Measurements from ENCODE around the gene C10orf90.

DNA sequence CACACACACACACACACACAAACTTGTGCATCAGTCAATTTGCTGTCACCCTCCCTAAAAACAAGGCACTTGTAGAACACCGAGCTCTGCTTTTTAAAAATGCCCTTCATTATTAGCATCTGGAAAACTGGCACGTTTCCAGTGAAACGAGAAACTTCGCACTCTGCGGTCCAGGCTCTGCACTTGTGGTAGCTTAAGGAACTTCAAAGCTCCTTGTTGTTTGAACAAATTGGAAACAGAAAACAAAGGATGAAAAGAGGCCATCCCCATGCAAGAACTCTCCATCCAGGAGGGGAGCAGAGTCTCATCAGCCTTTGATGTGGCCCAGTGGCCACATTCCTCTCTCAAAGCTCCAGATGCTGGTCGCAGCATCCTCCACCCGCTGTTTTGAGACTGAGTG lies 105.1 kb downstream of the C10orf90 start:
- TF ChIP-seq, protein P1, sequence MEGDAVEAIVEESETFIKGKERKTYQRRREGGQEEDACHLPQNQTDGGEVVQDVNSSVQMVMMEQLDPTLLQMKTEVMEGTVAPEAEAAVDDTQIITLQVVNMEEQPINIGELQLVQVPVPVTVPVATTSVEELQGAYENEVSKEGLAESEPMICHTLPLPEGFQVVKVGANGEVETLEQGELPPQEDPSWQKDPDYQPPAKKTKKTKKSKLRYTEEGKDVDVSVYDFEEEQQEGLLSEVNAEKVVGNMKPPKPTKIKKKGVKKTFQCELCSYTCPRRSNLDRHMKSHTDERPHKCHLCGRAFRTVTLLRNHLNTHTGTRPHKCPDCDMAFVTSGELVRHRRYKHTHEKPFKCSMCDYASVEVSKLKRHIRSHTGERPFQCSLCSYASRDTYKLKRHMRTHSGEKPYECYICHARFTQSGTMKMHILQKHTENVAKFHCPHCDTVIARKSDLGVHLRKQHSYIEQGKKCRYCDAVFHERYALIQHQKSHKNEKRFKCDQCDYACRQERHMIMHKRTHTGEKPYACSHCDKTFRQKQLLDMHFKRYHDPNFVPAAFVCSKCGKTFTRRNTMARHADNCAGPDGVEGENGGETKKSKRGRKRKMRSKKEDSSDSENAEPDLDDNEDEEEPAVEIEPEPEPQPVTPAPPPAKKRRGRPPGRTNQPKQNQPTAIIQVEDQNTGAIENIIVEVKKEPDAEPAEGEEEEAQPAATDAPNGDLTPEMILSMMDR (tag by site-specific recombination; IDR thresholded peaks at IDR 0.05) = no peak
- TF ChIP-seq GLI2 (tag by site-specific recombination; IDR thresholded peaks at IDR 0.05; ENCODE audit: borderline replicate concordance, low read depth) (no peak), ZNF23 (tag by site-specific recombination; IDR thresholded peaks at IDR 0.05; ENCODE audit: borderline replicate concordance) (no peak), ZBTB7A (tag by site-specific recombination; IDR thresholded peaks at IDR 0.05; ENCODE audit: low read depth) (no peak), ZSCAN23 (tag by site-specific recombination; IDR thresholded peaks at IDR 0.05) (no peak)
- TF ChIP-seq, protein P2, sequence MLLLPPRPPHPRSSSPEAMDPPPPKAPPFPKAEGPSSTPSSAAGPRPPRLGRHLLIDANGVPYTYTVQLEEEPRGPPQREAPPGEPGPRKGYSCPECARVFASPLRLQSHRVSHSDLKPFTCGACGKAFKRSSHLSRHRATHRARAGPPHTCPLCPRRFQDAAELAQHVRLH (tag by site-specific recombination; IDR thresholded peaks at IDR 0.05) = no peak
- TF ChIP-seq, protein P3, sequence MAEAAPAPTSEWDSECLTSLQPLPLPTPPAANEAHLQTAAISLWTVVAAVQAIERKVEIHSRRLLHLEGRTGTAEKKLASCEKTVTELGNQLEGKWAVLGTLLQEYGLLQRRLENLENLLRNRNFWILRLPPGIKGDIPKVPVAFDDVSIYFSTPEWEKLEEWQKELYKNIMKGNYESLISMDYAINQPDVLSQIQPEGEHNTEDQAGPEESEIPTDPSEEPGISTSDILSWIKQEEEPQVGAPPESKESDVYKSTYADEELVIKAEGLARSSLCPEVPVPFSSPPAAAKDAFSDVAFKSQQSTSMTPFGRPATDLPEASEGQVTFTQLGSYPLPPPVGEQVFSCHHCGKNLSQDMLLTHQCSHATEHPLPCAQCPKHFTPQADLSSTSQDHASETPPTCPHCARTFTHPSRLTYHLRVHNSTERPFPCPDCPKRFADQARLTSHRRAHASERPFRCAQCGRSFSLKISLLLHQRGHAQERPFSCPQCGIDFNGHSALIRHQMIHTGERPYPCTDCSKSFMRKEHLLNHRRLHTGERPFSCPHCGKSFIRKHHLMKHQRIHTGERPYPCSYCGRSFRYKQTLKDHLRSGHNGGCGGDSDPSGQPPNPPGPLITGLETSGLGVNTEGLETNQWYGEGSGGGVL (tag by site-specific recombination; IDR thresholded peaks at IDR 0.05) = no peak
- TF ChIP-seq, protein P4, sequence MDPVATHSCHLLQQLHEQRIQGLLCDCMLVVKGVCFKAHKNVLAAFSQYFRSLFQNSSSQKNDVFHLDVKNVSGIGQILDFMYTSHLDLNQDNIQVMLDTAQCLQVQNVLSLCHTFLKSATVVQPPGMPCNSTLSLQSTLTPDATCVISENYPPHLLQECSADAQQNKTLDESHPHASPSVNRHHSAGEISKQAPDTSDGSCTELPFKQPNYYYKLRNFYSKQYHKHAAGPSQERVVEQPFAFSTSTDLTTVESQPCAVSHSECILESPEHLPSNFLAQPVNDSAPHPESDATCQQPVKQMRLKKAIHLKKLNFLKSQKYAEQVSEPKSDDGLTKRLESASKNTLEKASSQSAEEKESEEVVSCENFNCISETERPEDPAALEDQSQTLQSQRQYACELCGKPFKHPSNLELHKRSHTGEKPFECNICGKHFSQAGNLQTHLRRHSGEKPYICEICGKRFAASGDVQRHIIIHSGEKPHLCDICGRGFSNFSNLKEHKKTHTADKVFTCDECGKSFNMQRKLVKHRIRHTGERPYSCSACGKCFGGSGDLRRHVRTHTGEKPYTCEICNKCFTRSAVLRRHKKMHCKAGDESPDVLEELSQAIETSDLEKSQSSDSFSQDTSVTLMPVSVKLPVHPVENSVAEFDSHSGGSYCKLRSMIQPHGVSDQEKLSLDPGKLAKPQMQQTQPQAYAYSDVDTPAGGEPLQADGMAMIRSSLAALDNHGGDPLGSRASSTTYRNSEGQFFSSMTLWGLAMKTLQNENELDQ (tag by site-specific recombination; IDR thresholded peaks at IDR 0.05; ENCODE audit: low read depth) = no peak
- TF ChIP-seq, protein P5, sequence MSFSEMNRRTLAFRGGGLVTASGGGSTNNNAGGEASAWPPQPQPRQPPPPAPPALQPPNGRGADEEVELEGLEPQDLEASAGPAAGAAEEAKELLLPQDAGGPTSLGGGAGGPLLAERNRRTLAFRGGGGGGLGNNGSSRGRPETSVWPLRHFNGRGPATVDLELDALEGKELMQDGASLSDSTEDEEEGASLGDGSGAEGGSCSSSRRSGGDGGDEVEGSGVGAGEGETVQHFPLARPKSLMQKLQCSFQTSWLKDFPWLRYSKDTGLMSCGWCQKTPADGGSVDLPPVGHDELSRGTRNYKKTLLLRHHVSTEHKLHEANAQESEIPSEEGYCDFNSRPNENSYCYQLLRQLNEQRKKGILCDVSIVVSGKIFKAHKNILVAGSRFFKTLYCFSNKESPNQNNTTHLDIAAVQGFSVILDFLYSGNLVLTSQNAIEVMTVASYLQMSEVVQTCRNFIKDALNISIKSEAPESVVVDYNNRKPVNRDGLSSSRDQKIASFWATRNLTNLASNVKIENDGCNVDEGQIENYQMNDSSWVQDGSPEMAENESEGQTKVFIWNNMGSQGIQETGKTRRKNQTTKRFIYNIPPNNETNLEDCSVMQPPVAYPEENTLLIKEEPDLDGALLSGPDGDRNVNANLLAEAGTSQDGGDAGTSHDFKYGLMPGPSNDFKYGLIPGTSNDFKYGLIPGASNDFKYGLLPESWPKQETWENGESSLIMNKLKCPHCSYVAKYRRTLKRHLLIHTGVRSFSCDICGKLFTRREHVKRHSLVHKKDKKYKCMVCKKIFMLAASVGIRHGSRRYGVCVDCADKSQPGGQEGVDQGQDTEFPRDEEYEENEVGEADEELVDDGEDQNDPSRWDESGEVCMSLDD (tag by site-specific recombination; IDR thresholded peaks at IDR 0.05) = no peak

Measured in HEK293 (cell line).